Measurements from ENCODE around the gene SLC35B2. TPM values are rescaled to one million over a fixed set of nuclear protein-coding genes. Genes with fewer than 3 reads are reported as not detected.

The SLC35B2 gene
- total RNA-seq, 1 experiment from 2014 or later: 28.9 TPM

- TF ChIP-seq ZNF281 (CRISPR knock-in tag; IDR thresholded peaks at IDR 0.05) (no peak), TEAD1 (CRISPR knock-in tag; IDR thresholded peaks at IDR 0.05) (no peak), ATF1 (CRISPR knock-in tag; IDR thresholded peaks at IDR 0.05) (no peak), FOXP4 (CRISPR knock-in tag; IDR thresholded peaks at IDR 0.05) (no peak)
Observed at GRCh38 chr6:44272529-44272928, 15.2 kb upstream of the SLC35B2 start (continued).

GRCh38 chr6:44271914-44272313, 14.6 kb upstream of the SLC35B2 start:
- Mint-ChIP-seq H3K36me3 (no peaks in the 10 kb centered on the region), H3K27me3 (ENCODE audit: low read depth) (peaks cover 35% of the 10 kb centered on the region), H3K4me1 (peaks cover 34% of the 10 kb centered on the region), H3K9me3 (no peaks in the 10 kb centered on the region), H3K27ac (no peak overlapping the region), H3K4me3 (peak overlapping the region; percentile 68; the same call in 1 of the 2 replicates)
- DNase-seq (ENCODE audit: low spot score) (no peak), ATAC-seq (no peak)
- POLR2A ChIA-PET: no interaction called here
- CTCF ChIA-PET: interaction anchor here (0.7 to 6.3 kb wide), 4 partner anchors 33 to 67 kb away, joined by 3 to 109 read pairs (median 26); partner anchors contain the start of gene AARS2
- no peak for TF ChIP-seq RORB (CRISPR knock-in tag; IDR thresholded peaks at IDR 0.05)
- no peak for TF ChIP-seq ZNF416 (CRISPR knock-in tag; IDR thresholded peaks at IDR 0.05)
- no peak for TF ChIP-seq SP1 (CRISPR knock-in tag; conservative IDR thresholded peaks at IDR 0.05)
- TF ChIP-seq ZNF512 (CRISPR knock-in tag; IDR thresholded peaks at IDR 0.05; ENCODE audit: borderline replicate concordance): no peak
- no peak for TF ChIP-seq ZNF232 (CRISPR knock-in tag; IDR thresholded peaks at IDR 0.05)
- no peak for TF ChIP-seq ZSCAN18 (CRISPR knock-in tag; IDR thresholded peaks at IDR 0.05)
- no peak for TF ChIP-seq PRDM15 (CRISPR knock-in tag; IDR thresholded peaks at IDR 0.05)
- no peak for TF ChIP-seq NFE2L1 (CRISPR knock-in tag; IDR thresholded peaks at IDR 0.05)
- TF ChIP-seq ZNF281 (CRISPR knock-in tag; IDR thresholded peaks at IDR 0.05): no peak
- no peak for TF ChIP-seq ETV6 (CRISPR knock-in tag; IDR thresholded peaks at IDR 0.05)
